GM19023 (cell line): ENCODE data around the gene TRIM31.

Experiments
- ATAC-seq: cut with Tn5 transposase; IDR thresholded peaks from one replicate; pipeline ENCODE4 v1.9.1; 2021; ENCODE audit warnings: mild to moderate bottlenecking, moderate library complexity; ENCODE audit not compliant: unreplicated experiment

TRIM31 gene

GRCh38 chr6:30055513-30055912 lies 57.4 kb downstream of the TRIM31 start:
- no peak for ATAC-seq

- ATAC-seq: no peak
Observed at GRCh38 chr6:30053682-30054081, 59.2 kb downstream of the TRIM31 start.
